Colonic mucosa (tissue), 4 donors: Measurements from ENCODE around the gene KPTN. TPM values are rescaled to one million over a fixed set of nuclear protein-coding genes. Genes with fewer than 3 reads are reported as not detected.

Experiments
- DNase-seq: peaks from one replicate; pipeline ENCODE4 v3.0.0-alpha.2; 2020
- H3K27ac ChIP-seq: fragments of 200-600 bp; one replicate; pipeline ENCODE4 v1.8.0; 2021
- H3K27me3 ChIP-seq: fragments of 200-600 bp; one replicate; pipeline ENCODE4 v1.8.0; 2021
- H3K36me3 ChIP-seq: fragments of 200-600 bp; one replicate; pipeline ENCODE4 v1.8.0; 2021
- H3K4me1 ChIP-seq: fragments of 200-600 bp; one replicate; pipeline ENCODE4 v1.8.0; 2021; ENCODE audit warnings: mild to moderate bottlenecking
- H3K4me3 ChIP-seq: fragments of 200-600 bp; one replicate; pipeline ENCODE4 v1.8.0; 2021
- H3K9ac ChIP-seq, 2 donors: one replicate each; pipeline ENCODE4 v1.7.0; 2013; ENCODE audit warnings: control low read depth in 2 of 2, low read depth in 2 of 2, low read length in 2 of 2
- H3K9me3 ChIP-seq: fragments of 200-600 bp; one replicate; pipeline ENCODE4 v1.8.0; 2021
- CTCF ChIP-seq: fragments of 200-600 bp; IDR thresholded peaks from one replicate; pipeline ENCODE4 v1.8.0; 2022; ENCODE audit warnings: antibody characterized with exemption, mild to moderate bottlenecking
- intact Hi-C: fragments of 100-400 bp; cut with DNase I; formaldehyde crosslinking; loops from one replicate; pipeline ENCODE4 v1.14.1; 2022
- total RNA-seq, 2 donors: library from RNA; stranded (reverse); fragmentation: NEBNext Ultra II Directional in 1 of 2; extraction: Animal tissue kit (Norgen Biotek cat#: 25700) in 1 of 2; gene quantifications; one replicate each; pipeline ENCODE4 v1.2.1, GENCODE V29; 2021
- donor health status: healthy.
- donor health status: DM: no; HTN: no; CAD: no.
- donor health status: DM: no; HTN: no; CAD: no.

KPTN gene
- total RNA-seq, 2 donors from 2014 or later: 8.6 to 13.3 TPM

GRCh38 chr19:47432091-47432490 lies 51.9 kb downstream of the KPTN start:
- H3K4me1 ChIP-seq: peaks cover 8% of the 10 kb centered on the region
- peaks cover 8% of the 10 kb centered on the region for H3K27me3 ChIP-seq
- H3K27ac ChIP-seq: no peak overlapping the region
- H3K9me3 ChIP-seq: no peaks in the 10 kb centered on the region
- no peak overlapping the region for H3K9ac ChIP-seq
- DNase-seq: no peak
- no peaks in the 10 kb centered on the region for H3K36me3 ChIP-seq
- intact Hi-C loops: no loop called here
- TF ChIP-seq CTCF: no peak
- no peak overlapping the region for H3K4me3 ChIP-seq

GRCh38 chr19:47430041-47430802 lies 53.8 kb downstream of the KPTN start:
- Histone ChIP-seq H3K4me3 (peak overlapping the region; percentile 5), H3K9ac (peak overlapping the region in 1 of 2 donors; percentile 0), H3K27me3 (peaks cover 8% of the 10 kb centered on the region), H3K4me1 (peaks cover 8% of the 10 kb centered on the region), H3K9me3 (no peaks in the 10 kb centered on the region), H3K27ac (no peak overlapping the region), H3K36me3 (no peaks in the 10 kb centered on the region)
- no peak for TF ChIP-seq CTCF
- DNase-seq: peak; percentile 73
- intact Hi-C loops: no loop called here

GRCh38 chr19:47429140-47429793 lies 54.8 kb downstream of the KPTN start:
- no peak overlapping the region for H3K9ac ChIP-seq
- TF ChIP-seq CTCF: no peak
- no peaks in the 10 kb centered on the region for H3K9me3 ChIP-seq
- no peak overlapping the region for H3K27ac ChIP-seq
- H3K27me3 ChIP-seq: peaks cover 8% of the 10 kb centered on the region
- H3K4me3 ChIP-seq: no peak overlapping the region
- no peak for DNase-seq
- H3K36me3 ChIP-seq: no peaks in the 10 kb centered on the region
- intact Hi-C loops: no loop called here
- H3K4me1 ChIP-seq: peaks cover 8% of the 10 kb centered on the region

DNA sequence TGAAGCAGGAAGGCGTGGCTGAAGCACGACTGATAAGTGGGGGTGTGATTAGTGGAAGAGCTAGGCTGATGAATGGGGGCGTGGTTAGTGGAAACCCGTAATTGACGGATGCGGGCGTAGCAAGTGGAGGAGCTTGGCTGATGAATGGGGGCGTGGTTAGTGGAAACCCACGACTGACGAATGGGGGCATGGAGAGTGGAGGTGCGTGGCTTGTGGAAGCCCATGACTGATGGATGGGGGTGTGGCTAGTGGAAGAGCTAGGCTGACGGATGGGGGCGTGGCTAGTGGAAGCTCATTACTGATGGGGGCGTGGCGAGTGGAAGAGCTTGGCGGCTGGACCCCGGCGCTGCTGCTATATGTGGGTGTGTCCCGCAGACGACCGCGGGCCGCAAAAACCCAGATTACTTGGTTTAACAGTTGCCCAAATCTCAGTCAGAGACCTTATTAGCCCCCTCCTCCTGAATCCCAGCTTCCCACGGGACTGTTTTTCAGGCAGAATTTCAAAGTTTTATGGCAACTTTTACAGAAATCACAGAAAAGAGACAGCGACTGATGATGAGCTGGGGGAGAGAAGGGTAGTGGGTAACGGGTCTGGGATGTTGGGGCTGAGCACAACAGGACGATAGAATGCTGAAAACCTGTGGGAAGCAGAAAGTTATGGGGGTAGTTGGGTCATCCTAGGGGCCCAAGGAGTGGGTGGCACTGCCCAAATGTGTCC lies 55.7 kb downstream of the KPTN start:
- Histone ChIP-seq H3K4me3 (no peak overlapping the region), H3K4me1 (peaks cover 8% of the 10 kb centered on the region), H3K9me3 (no peaks in the 10 kb centered on the region), H3K27me3 (peaks cover 14% of the 10 kb centered on the region), H3K36me3 (no peaks in the 10 kb centered on the region), H3K27ac (no peak overlapping the region), H3K9ac (no peak overlapping the region)
- peak; percentile 84 for DNase-seq
- intact Hi-C loops: no loop called here
- TF ChIP-seq CTCF: no peak

- TF ChIP-seq CTCF: peak; percentile 90
- Histone ChIP-seq H3K9me3 (no peaks in the 10 kb centered on the region), H3K4me3 (no peak overlapping the region), H3K36me3 (no peaks in the 10 kb centered on the region), H3K4me1 (peaks cover 8% of the 10 kb centered on the region), H3K9ac (no peak overlapping the region), H3K27ac (no peak overlapping the region), H3K27me3 (peaks cover 23% of the 10 kb centered on the region)
- intact Hi-C loops: no loop called here
- peak; percentile 65 for DNase-seq
Measured at GRCh38 chr19:47427241-47428176, 56.5 kb downstream of the KPTN start.
